H9 (cell line): ENCODE data around the gene SPATA20. TPM values are rescaled to one million over a fixed set of nuclear protein-coding genes. Genes with fewer than 3 reads are reported as not detected.

Experiments
- DNase-seq: peaks from one replicate; pipeline ENCODE4 v3.0.0-alpha.2; 2017
- H2AFZ ChIP-seq: one replicate; pipeline ENCODE4 v1.6.1; 2013; ENCODE audit warnings: mild to moderate bottlenecking, low read length, control low read depth, moderate library complexity
- H2AK5ac ChIP-seq: 2 replicates; pipeline ENCODE4 v1.6.1; 2013; ENCODE audit warnings: low read length, control low read depth, mixed read lengths; ENCODE audit not compliant: insufficient read length
- H2BK120ac ChIP-seq: one replicate; pipeline ENCODE4 v1.6.1; 2013; ENCODE audit warnings: low read depth, mild to moderate bottlenecking, low read length, control low read depth, inconsistent platforms; ENCODE audit not compliant: poor library complexity, severe bottlenecking
- H2BK12ac ChIP-seq: 2 replicates; pipeline ENCODE4 v1.6.1; 2013; ENCODE audit warnings: low read length, control low read depth, mixed read lengths, low read depth; ENCODE audit not compliant: insufficient read length
- H2BK15ac ChIP-seq: 2 replicates; pipeline ENCODE4 v1.6.1; 2013; ENCODE audit warnings: low read depth, low read length, control low read depth
- H2BK20ac ChIP-seq: one replicate; pipeline ENCODE4 v1.6.1; 2013; ENCODE audit warnings: low read depth, mild to moderate bottlenecking, low read length, control low read depth, inconsistent platforms; ENCODE audit not compliant: poor library complexity, severe bottlenecking
- H2BK5ac ChIP-seq: 2 replicates; pipeline ENCODE4 v1.6.1; 2013; ENCODE audit warnings: low read length, control low read depth, mixed read lengths; ENCODE audit not compliant: insufficient read length
- H3K14ac ChIP-seq: 2 replicates; pipeline ENCODE4 v1.6.1; 2013; ENCODE audit warnings: low read length, control low read depth; ENCODE audit not compliant: insufficient read depth
- H3K18ac ChIP-seq: 2 replicates; pipeline ENCODE4 v1.6.1; 2013; ENCODE audit warnings: low read depth, mild to moderate bottlenecking, mixed read lengths, low read length, control low read depth; ENCODE audit not compliant: insufficient read length
- H3K23ac ChIP-seq: 2 replicates; pipeline ENCODE4 v1.6.1; 2013; ENCODE audit warnings: low read length, control low read depth, mixed read lengths, low read depth; ENCODE audit not compliant: insufficient read length
- H3K23me2 ChIP-seq: 2 replicates; pipeline ENCODE4 v1.6.1; 2013; ENCODE audit warnings: low read depth, mild to moderate bottlenecking, mixed read lengths, low read length, control low read depth; ENCODE audit not compliant: insufficient read length, poor library complexity, severe bottlenecking
- H3K27ac ChIP-seq: 2 replicates; pipeline ENCODE4 v1.5.1; 2013; ENCODE audit warnings: low read length, control low read depth, mixed read lengths, low read depth; ENCODE audit not compliant: insufficient read length
- H3K27me3 ChIP-seq: 2 replicates; pipeline ENCODE4 v1.6.1; 2013; ENCODE audit warnings: low read length, control low read depth, inconsistent platforms; ENCODE audit not compliant: insufficient read depth
- H3K4ac ChIP-seq: 2 replicates; pipeline ENCODE4 v1.6.1; 2013; ENCODE audit warnings: low read depth, mild to moderate bottlenecking, control low read depth, inconsistent platforms, low read length, moderate library complexity
- H3K4me1 ChIP-seq: 2 replicates; pipeline ENCODE4 v1.6.1; 2013; ENCODE audit warnings: low read length, control low read depth, inconsistent platforms; ENCODE audit not compliant: insufficient read depth
- H3K4me2 ChIP-seq: 2 replicates; pipeline ENCODE4 v1.6.1; 2013; ENCODE audit warnings: low read length, control low read depth, mixed read lengths; ENCODE audit not compliant: insufficient read length, insufficient read depth
- H3K56ac ChIP-seq: 2 replicates; pipeline ENCODE4 v1.6.1; 2013; ENCODE audit warnings: low read depth, mild to moderate bottlenecking, mixed read lengths, low read length, control low read depth; ENCODE audit not compliant: insufficient read length
- H3K79me1 ChIP-seq: 2 replicates; pipeline ENCODE4 v1.6.1; 2013; ENCODE audit warnings: low read depth, mild to moderate bottlenecking, moderate library complexity, low read length, control low read depth, inconsistent platforms; ENCODE audit not compliant: insufficient read depth, poor library complexity, severe bottlenecking
- H3K79me2 ChIP-seq: 2 replicates; pipeline ENCODE4 v1.6.1; 2013; ENCODE audit warnings: low read length, control low read depth, inconsistent platforms; ENCODE audit not compliant: insufficient read depth
- H3K9ac ChIP-seq: 2 replicates; pipeline ENCODE4 v1.6.1; 2013; ENCODE audit warnings: low read length, control low read depth, mixed read lengths; ENCODE audit not compliant: insufficient read length; ENCODE audit errors: extremely low read depth
- H3K9me3 ChIP-seq: one replicate; pipeline ENCODE4 v1.6.1; 2013; ENCODE audit warnings: low read depth, low read length, inconsistent platforms; ENCODE audit not compliant: control insufficient read depth
- H3T11ph ChIP-seq: one replicate; pipeline ENCODE4 v1.6.1; 2013; ENCODE audit warnings: mild to moderate bottlenecking, low read length, control low read depth, inconsistent platforms
- H4K20me1 ChIP-seq: one replicate; pipeline ENCODE4 v1.6.1; 2013; ENCODE audit not compliant: control insufficient read depth, insufficient read length, insufficient read depth
- H4K5ac ChIP-seq: 2 replicates; pipeline ENCODE4 v1.6.1; 2013; ENCODE audit warnings: low read depth, mild to moderate bottlenecking, mixed read lengths, low read length, control low read depth; ENCODE audit not compliant: insufficient read length
- H4K8ac ChIP-seq: replicated peaks from 2 replicates; pipeline ENCODE4 v1.6.1; 2013; ENCODE audit warnings: low read length, control low read depth, mixed read lengths, low read depth; ENCODE audit not compliant: insufficient read length
- H4K91ac ChIP-seq: 2 replicates; pipeline ENCODE4 v1.6.1; 2013; ENCODE audit warnings: low read depth, mild to moderate bottlenecking, moderate library complexity, mixed read lengths, low read length, control low read depth; ENCODE audit not compliant: insufficient read length
- H3K27ac Mint-ChIP-seq, 3 experiments: 2 replicates in 2 of 3; 3 replicates in 1 of 3; pipeline ENCODE4 v1.8.0; 2020 to 2021; ENCODE audit warnings: mixed read lengths in 3 of 3, mild to moderate bottlenecking in 1 of 3, moderate library complexity in 1 of 3
- H3K27me3 Mint-ChIP-seq: 2 replicates; pipeline ENCODE4 v1.8.0; 2021; ENCODE audit warnings: low read depth, mild to moderate bottlenecking, moderate library complexity, mixed read lengths
- H3K36me3 Mint-ChIP-seq, 3 experiments: 2 replicates in 2 of 3; 3 replicates in 1 of 3; pipeline ENCODE4 v1.8.0; 2020 to 2021; ENCODE audit warnings: low read depth in 3 of 3, mixed read lengths in 3 of 3; ENCODE audit not compliant: insufficient read depth in 1 of 3
- H3K4me1 Mint-ChIP-seq, 2 experiments: 2 replicates each; pipeline ENCODE4 v1.8.0; 2020; ENCODE audit warnings: mixed read lengths in 2 of 2
- H3K4me3 Mint-ChIP-seq, 2 experiments: 2 replicates in 1 of 2; 3 replicates in 1 of 2; pipeline ENCODE4 v1.8.0; 2020 to 2021; ENCODE audit warnings: mild to moderate bottlenecking in 2 of 2, mixed read lengths in 2 of 2, moderate library complexity in 1 of 2
- H3K9me3 Mint-ChIP-seq, 2 experiments: 2 replicates in 1 of 2; 3 replicates in 1 of 2; pipeline ENCODE4 v1.8.0; 2020; ENCODE audit warnings: mild to moderate bottlenecking in 2 of 2, mixed read lengths in 2 of 2, moderate library complexity in 1 of 2
- CTCF ChIP-seq: fragments of 200-600 bp; sonication (generic); conservative IDR thresholded peaks from 3 replicates; pipeline ENCODE4 v1.8.0; 2021; ENCODE audit warnings: antibody characterized with exemption, mild to moderate bottlenecking
- WGBS: extraction: QIAGEN DNeasy Blood & Tissue Kit; methylation state at CpG from one replicate; pipeline ENCODE4 v1.1.7; 2013; ENCODE audit warnings: missing lambda C conversion rate, low lambda C conversion rate, mixed read lengths; ENCODE audit not compliant: insufficient read length; ENCODE audit errors: extremely low coverage; 5-methylcytosine and 5-hydroxymethylcytosine counted together
- total RNA-seq: library from RNA; stranded (reverse); gene quantifications from 2 replicates; pipeline ENCODE4 v1.2.1, GENCODE V29; 2021

Gene SPATA20
- total RNA-seq, 1 experiment from 2014 or later = 23.9 TPM

- no peak overlapping the region for H2BK20ac ChIP-seq
- H3K79me1 ChIP-seq = no peaks in the 10 kb centered on the region
- H4K5ac ChIP-seq = no peak overlapping the region
- no peak overlapping the region for H3K4me2 ChIP-seq
- Mint-ChIP-seq H3K36me3 (peaks cover 0 to 2% (median 0%) of the 10 kb centered on the region in 3 experiments; a peak in 3 of 7 replicates), H3K4me1 (peaks cover 32 to 46% of the 10 kb centered on the region in 2 experiments), H3K4me3 (no peak overlapping the region), H3K27me3 (peaks cover 14% of the 10 kb centered on the region), H3K9me3 (no peaks in the 10 kb centered on the region), H3K27ac (peak overlapping the region in 1 of 3 experiments; percentile 34; a peak in 1 of 7 replicates)
- H3T11ph ChIP-seq = no peak overlapping the region
- no peak overlapping the region for H2AK5ac ChIP-seq
- H4K8ac ChIP-seq = no peak overlapping the region
- H3K9me3 ChIP-seq = no peaks in the 10 kb centered on the region
- no CpG with 5 or more reads among the region's 18 CpGs for WGBS
- no peak overlapping the region for H3K27ac ChIP-seq
- H3K4ac ChIP-seq = no peak overlapping the region
- no peak overlapping the region for H2AFZ ChIP-seq
- no peaks in the 10 kb centered on the region for H3K27me3 ChIP-seq
- no peak overlapping the region for H3K23ac ChIP-seq
- no peaks in the 10 kb centered on the region for H3K4me1 ChIP-seq
- H3K14ac ChIP-seq = no peak overlapping the region
- no peaks in the 10 kb centered on the region for H4K20me1 ChIP-seq
- H3K23me2 ChIP-seq = no peaks in the 10 kb centered on the region
- H3K18ac ChIP-seq = no peak overlapping the region
- no peak overlapping the region for H2BK5ac ChIP-seq
- no peak overlapping the region for H2BK15ac ChIP-seq
- H3K9ac ChIP-seq = no peak overlapping the region
- no peak for DNase-seq
- H4K91ac ChIP-seq = no peak overlapping the region
- no peak overlapping the region for H3K56ac ChIP-seq
- no peak overlapping the region for H2BK120ac ChIP-seq
- H3K79me2 ChIP-seq = no peaks in the 10 kb centered on the region
- TF ChIP-seq CTCF = no peak
- H2BK12ac ChIP-seq = no peak overlapping the region
Observed at GRCh38 chr17:50588391-50589049, 41.5 kb downstream of the SPATA20 start.
